Measurements from ENCODE around the gene MYO6.

Gene MYO6

DNA sequence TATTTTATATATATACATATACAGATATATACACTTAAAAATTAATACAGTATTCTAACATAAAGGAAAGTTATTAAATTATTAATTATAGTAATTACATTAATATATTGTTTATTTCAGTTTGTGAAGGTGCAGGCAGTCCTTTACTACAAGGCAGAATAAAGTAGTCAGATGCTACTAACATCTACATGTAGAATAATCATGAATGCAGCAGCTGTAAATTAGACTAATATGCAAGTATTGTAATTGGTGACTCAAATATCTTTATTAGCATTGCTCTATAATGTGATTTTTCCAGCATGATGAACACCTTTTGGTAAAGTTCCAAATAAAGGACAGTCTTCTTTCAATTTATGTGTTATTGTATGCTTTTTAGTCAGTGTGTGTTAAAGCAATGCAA, 17.3 kb downstream of the MYO6 start:
- DNase-seq (ENCODE audit: low read depth), result no peak

DNA sequence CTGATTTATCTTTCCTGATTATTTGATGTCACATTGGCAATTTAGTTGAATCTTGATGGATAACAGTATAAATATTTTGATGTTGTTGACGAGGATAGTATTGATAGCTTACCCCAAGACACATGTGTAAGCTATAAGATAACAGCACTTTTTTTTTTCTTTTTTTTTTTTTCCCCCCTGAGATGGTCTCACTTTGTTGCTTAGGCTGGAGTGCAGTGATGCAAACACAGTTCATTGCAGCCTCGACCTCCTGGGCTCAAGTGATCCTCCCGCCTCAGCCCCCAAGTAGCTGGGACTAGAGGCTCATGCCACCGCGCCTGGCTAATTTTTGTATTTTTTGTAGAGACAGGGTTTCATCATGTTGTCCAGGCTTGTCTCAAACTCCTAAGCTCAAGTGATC, 21.8 kb downstream of the MYO6 start:
- no peak for DNase-seq (ENCODE audit: low read depth)

DNA sequence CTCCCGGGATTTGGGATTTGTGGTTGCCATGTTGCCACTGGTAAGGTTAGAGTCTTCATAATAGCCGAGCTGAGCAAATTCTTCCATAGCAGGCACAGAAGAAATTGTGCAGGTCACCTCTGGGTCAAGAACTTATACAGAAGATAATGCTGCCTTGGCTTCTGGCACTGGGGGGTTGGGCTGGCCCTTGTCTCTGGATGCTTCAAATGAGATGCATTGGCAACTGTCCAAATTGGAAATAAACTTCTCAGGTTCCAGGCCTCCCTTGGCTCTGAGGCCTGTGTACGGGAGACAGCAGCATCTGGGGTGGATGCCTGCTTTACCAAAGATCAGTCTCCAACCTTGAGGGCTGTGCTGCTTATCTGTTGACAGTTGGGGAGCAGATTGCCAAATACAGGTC, 26.2 kb downstream of the MYO6 start:
- no peak for DNase-seq (ENCODE audit: low read depth)

DNA sequence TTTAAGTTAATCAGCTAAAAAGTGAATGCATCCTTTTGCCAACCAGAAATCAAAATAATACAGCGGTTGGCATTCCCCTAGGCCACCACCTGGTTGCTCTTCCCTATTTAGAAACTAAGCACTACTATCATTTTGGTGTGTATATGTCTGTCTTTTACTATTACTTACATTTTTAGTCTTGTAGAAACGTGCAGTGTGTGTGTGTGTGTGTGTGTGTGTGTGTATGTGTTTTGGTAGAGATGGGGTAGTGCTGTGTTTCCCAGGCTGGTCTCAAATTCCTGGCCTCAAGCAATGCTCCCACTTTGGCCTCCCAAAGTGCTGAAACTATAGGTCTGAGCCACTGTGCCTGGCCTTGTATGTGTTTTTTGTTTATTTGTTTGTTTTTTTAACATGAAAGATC, 27.4 kb downstream of the MYO6 start:
- DNase-seq (ENCODE audit: low read depth), result no peak

DNA sequence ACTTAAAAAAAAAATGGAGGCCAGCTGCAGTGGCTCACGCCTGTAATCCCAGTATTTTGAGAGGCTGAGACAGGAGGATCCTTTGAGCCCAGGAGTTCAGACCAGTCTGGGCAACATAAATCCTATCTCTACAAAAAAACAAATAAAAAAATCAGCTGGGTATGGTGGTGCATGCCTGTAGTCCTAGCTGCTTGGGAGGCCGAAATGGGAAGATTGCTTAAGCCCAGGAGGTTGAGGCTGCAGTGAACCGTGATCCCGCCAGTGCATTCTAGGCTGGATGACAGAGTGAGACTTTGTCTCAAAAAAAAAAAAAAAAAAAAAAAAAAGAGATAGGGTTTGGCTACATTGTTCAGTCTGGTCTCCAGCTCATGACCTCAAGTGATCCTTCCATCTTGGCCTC, 29.7 kb downstream of the MYO6 start:
- no peak for DNase-seq (ENCODE audit: low read depth)

DNA sequence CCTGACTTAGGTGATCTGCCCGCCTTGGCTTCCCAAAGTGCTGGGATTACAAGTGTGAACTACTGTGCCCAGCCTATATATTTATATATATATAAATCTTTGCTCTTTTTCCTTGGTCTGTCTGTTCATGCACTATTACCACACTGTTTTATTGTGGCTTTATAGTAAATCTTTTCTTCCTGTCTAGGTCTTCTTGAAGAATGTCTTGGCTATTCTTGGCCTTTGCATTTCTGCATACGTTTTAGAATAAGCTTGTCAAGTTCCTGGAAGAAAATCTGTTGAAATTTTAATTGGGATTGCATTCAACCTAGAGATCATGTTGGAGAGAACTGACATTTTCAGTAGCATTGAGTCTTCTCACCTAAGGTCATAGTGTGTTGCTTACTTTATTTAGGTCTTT, 37.1 kb downstream of the MYO6 start:
- DNase-seq (ENCODE audit: low read depth), result no peak

DNA sequence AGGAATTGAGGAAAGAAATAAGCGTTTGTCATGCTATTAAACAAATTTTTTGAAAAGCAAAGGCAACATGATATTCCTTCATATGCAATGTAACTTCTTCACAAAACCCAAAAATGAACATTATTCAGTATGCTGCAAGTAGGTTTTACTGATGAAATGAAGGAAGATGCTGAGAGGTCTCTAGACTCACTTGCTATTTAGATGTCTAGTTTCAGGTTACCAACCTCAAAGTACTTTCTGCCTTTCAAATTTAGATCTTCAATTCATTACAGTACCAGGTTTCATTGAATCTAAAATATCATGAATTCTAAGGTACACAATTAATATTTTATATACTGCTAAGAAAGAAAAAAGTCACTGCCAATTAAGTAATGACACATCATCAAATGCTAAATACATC, 39.9 kb downstream of the MYO6 start:
- no peak for DNase-seq (ENCODE audit: low read depth)

DNA sequence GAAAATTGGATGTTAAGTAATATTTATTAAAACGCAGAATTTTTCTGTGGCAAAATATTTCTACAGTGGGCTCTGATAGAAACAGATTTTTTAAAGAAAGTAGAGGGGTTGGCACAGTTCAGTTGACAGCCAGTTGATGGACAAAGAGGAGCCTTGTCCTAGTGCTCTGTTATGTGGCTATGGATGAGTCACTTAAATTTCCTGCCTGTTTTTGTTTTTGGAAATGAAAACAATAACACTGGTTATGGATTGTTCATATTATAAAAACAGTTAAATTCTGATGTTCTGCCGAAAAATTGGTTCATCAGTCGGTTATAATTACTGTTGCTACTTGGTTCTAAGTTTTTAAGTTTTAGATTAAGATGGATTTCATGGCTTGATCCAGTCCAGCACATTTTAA, 42.8 kb downstream of the MYO6 start:
- no peak for DNase-seq (ENCODE audit: low read depth)

DNA sequence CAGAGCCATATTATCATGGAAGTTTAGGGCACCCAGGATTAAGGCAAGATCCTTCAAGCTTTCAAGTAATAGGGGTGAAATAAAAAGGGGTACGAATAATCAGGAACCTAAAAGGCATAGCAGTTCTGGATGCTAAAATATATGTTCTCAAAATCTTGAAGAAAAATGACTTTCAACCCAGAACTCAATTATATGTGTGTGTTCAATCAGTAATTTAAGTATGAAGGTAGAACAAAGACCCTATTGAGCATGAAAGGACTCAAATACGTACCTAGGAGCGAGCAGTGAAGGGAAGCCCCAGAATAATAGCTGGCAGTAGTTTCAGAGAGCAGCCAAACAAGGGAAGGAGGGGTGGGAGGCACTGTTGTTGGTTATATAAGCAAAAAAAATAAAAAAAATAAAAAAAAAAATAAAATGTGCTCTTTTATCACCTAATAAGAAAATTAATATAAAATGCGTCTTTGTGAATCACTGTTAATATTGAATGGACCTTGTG, 45.4 kb downstream of the MYO6 start:
- DNase-seq (ENCODE audit: low read depth), result no peak

DNA sequence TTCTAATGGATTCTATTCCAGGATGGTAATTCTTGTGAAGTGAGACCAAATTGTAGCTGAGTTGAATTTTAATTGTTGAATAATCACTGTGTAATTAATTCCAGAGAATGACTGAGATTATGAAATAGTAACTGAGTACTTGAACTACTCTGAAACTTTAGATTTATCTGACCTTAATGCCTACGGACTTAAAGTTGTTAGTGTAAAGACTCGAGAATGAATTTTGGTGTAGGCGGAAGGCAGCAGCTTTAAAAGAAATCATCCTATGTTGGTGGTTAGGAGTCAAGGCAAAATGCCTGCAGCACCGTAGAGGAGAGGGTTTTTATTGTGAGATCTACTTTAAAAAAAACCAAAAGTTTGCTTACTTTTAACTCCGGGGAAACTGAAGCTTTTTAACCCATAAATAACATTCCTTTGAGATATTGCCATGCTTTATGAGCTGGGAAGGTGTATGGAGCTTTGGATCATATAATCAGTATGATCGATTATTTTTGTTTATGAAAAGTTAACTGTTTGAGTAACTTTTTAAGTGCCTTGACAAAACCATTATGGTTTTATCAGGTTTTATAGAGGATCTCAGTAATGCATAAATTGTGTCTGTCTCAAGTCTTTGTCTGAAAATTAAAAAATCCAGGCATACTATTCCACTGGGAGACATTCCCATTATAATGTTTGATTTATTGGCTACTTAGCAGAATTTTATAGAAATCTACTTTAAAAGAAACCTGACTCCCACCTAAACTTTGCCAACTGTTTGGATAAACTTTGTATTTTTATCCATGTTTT, 46.1 kb downstream of the MYO6 start:
- no peak for DNase-seq (ENCODE audit: low read depth)

DNA sequence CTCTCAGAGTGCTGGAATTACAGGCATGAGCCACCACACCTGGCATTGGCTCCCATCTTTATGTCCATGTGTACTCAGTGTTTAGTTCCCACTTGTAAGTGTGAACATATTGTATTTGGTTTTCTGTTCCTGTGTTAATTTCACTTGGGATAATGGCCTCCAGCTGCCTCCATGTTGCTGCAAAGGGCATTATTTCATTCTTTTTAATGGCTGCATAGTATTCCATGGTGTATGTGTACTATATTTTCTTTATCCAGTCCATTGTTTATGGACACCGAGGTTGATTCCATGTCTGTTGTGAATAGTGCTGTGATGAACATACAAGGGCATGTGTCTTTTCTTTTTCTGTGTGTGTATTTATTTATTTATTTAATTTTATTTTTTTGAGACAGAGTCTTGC, 47.7 kb downstream of the MYO6 start:
- DNase-seq (ENCODE audit: low read depth), result no peak

DNA sequence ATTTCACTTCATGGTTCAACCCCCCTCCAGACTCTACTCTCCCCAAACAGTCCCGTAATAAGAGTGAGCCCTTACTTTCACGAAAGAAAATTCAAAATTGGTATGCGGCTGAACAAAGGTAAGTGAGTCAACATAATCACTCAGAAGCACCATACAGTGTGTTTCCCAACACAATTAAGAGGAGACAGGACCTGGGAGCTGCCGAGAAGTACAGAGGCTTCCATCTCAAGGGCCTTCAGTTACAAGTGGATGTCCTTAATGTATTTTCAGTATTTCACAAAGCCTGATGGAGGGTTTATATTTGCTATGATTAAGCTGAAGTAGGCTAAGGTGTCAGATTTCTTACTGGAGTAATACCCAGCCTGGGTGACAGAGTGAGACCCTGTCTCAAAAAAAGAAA, 51.1 kb downstream of the MYO6 start:
- DNase-seq (ENCODE audit: low read depth), result no peak

DNA sequence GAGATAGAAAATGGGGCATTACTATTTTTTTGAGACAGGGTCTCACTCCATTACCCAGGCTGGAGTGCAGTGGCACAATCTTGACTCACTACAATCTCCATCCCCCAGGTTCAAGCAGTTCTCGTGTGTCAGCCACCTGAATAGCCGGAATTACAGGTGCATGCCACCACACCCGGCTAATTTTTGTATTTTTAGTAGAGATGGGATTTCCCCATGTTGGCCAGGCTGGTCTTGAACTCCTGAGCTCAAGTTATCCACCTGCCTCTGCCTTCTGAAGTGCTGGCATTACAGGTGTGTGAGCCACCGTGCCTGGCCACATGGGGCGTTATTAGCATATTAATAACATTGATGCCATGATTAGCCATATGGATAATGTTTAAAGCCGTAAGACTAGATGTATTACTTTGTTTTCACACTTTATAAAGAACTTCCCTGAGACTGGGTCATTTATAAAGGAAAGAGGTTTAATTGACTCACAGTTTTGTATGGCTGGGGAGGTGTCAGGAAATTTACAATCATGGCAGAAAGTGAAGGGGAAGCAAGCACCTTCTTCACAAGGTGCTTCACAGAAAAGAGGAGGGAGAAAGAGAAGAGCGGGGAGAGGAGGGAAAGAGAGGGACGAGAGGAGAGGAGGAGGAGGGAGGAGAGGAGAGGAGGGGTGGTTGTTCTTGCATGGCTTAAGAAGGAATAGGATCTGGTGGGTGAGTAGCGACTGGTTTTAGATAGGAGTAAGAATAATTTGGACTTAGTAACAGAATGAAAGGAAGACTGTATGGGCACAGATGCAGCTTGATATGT, 51.9 kb downstream of the MYO6 start:
- DNase-seq (ENCODE audit: low read depth), result no peak

DNA sequence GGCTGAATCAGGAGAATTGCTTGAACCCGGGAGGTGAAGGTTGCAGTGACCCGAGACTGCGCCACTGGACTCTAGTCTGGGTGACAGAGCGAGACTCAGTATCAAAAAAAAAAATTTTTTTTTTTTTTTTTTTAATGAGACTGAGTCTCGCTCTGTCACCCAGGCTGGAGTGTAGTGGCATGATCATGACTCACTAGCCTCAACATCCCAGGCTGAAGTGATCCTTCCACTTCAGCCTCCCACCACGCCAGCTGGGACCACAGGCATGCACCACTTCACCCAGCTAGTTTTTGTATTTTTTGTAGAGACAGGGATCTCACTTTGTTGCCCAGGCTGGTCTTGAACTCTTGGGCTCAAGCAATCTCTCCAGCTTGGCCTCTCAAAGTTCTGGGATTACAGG, 53.3 kb downstream of the MYO6 start:
- no peak for DNase-seq (ENCODE audit: low read depth)

DNA sequence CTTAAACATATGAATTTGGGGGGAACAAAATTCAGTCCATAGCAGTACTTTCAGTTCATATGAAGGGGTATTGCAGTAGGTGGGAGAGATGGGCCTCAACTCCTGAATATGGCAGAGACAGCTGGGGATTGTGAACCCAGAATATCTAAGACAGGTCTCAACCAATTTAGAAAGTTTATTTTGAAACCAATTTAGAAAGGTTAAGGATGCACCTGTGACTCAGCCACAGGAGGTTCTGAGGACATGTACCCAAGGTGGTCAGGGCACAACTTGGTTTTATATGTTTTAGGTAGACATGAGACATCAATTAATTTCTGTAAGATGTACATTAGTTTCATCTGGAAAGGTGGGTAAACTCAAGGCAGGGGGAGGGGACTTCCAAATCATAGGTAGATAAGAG, 59.5 kb downstream of the MYO6 start:
- no peak for DNase-seq (ENCODE audit: low read depth)

DNA sequence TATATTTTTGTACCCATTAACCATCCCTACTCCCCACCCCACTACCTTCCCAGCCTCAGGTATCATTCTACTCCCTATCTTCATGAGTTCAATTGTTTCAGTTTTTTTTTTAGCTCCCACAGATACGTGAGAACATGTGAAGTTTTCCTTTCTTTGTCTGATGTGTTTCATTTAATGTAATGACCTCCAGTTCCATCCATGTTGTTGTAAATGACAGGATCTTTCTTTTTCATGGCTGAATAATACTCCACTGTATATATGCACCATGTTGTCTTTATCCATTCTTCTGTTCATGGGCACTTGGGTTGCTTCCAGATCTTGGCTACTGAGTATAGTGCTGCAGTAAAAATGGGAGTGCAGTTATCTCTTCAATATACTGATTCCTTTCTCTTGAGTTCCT, 63.5 kb downstream of the MYO6 start:
- DNase-seq (ENCODE audit: low read depth), result no peak

DNA sequence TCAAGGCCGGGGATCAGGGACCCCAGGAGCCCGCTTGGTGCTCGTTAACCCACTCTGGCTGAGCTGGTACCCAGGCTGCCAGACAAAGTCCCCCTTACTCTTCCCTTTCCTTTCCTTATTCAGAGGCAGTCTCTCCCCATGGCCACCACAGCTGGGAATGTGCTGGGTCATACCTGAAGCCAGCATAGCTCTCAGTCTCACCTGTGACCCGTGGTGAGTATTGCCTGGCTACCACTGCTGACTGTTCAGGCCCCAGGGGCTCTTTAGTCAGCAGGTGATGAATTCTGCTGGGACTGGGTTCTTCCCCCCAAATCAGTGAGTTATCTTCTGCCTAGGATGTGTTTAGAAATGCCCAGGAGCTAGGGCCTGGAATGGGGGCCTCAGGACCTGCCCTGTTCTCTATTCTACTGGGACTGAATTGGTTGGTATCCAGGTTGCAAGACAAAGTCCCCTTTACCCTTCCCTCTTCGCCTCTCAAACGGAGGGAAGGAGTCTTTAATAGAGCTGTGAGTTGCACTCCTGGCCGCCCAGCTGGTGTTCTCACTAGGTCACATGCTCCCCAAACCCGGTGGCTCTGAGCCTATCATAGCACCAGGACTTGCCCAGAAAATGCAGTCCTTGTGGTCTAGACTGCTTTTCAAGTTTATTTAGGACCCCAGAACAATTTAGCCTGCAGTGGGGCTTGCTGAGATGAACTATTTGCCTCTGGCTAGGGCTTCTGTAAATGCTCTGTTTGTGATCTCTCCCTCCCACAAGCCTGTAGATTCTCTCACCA, 64.6 kb downstream of the MYO6 start:
- DNase-seq (ENCODE audit: low read depth), result no peak

DNA sequence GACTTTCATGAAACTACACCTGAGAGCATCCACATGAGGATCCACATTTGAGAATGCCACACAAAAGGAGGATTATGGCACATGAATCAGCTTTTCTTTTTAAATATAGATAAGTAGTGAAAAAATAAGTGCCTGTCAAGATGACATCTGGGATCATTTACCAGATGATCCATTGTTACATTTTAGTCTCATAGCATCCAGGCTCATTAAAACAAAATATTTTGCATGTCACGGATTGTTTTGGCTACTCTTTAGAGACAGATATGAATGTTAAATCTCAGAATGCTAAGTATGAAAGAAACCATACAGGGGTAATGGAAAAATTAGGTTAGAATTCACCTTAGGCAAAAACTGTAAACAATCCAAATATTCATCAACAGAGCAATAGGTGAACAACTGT, 66.7 kb downstream of the MYO6 start:
- no peak for DNase-seq (ENCODE audit: low read depth)

DNA sequence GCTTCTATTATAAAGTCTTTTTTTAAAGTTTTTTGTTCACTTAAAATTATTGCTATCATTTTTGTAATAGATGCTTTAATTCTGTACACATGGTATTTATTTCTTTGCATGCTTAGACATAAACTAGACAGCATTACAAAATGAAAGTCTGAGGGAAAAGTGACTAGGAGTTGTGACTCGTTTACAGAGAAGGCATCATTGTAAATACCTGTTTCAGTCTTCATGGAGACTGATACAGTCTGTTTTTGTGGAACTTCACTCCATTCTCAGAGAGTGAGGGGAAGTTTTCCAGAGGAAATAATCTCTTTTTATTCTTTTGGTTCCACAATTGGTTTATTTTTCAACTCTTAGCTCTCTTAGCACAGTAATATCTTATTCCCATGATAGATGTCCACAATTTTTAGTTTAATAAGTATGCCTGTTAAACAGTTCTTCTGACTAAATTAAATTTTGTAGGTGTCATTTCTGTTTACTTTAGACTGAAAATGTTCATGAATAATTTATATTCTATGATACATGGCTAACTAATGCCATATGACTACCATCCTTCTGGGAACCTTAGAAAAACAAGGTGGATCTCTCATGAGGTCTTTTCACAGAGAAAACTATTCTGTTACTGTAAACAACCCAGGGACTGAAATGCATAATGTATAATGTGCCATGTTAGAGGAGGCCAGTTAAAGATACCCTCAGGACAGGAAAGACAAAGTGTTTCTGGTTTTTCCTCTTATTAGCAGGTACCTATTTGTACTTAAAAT, 69.2 kb downstream of the MYO6 start:
- no peak for DNase-seq (ENCODE audit: low read depth)

DNA sequence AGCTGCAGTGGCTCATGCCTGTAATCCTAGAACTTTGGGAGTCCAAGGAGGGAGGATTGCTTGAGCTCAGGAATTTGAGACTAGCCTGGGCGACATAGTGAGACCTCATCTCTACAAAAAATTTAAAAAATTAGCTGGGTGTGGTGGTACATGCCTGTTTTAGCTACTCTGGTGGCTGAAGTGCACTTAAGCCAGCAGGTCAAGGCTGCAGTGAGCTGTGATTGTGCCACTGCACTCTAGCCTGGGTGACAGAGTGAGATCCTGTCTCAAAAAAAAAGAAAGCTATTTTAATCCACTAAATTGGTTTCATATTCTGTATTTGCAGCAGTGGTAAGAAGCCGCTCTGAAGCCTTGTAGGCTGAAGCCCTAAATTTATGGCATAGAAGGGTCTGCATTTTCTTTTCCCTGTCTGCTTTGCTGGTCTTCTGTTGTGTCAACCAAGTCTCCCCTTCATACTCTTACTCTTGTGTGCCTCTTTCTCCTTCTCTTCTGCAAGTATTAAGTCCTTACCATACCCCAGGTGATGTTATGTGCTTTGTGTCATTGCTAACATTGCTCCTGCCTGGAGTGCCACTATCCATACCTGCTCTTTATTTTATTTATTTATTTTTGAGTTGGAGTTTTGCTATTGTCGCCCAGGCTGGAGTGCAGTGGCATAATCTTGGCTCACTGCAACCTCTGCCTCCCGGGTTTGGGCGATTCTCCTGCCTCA, 70.9 kb downstream of the MYO6 start:
- DNase-seq (ENCODE audit: low read depth), result no peak

DNA sequence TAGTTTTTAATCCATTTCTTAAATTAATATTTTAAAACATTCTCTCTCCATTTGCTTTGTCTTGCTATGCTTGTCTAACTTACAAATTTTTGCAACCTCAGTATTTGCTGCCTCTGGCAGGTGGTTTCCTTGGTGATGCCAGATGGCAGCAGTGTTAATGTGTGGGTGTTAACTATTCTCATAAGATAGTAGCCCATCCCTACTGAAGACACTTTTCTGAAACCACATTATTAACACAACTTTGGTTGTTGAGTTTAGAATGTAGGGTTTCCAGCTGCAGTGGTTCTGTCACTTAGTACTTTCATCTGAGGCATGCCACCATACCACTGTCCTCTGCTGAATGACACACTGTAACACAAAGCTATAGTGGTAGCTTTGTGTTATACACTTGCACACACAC, 75.1 kb downstream of the MYO6 start:
- no peak for DNase-seq (ENCODE audit: low read depth)

Measured in activated gamma-delta T cell treated with anti-CD3 and anti-CD28 coated beads, Interleukin-2, amount 50 U/mL, for 16 hours (primary cell).